ENCODE results near the gene MRPL37.
"Not testable (repeated sequence)": the region's sequence is repeated elsewhere in the genome, so short reads cannot be mapped to it uniquely, and the experiment has no call there.

The MRPL37 gene

GRCh38 chr1:54172614-54173599 lies 27.1 kb upstream of the MRPL37 start:
- no peak for DNase-seq

- DNase-seq = no peak
Observed at GRCh38 chr1:54173681-54174080, 26.3 kb upstream of the MRPL37 start.

GRCh38 chr1:54174106-54174505 lies 25.9 kb upstream of the MRPL37 start:
- DNase-seq = no peak

GRCh38 chr1:54176621-54177327 lies 23.2 kb upstream of the MRPL37 start:
- DNase-seq = no peak

- no peak for DNase-seq
Observed at GRCh38 chr1:54177726-54178125, 22.2 kb upstream of the MRPL37 start.

GRCh38 chr1:54178296-54179070 lies 21.5 kb upstream of the MRPL37 start:
- no peak for DNase-seq

- no peak for DNase-seq
Observed at GRCh38 chr1:54180701-54181360, 19.1 kb upstream of the MRPL37 start.

- no peak for DNase-seq
Observed at GRCh38 chr1:54186056-54186455, 13.9 kb upstream of the MRPL37 start.

- no peak for DNase-seq
Observed at GRCh38 chr1:54188291-54188690, 11.7 kb upstream of the MRPL37 start.

GRCh38 chr1:54190526-54190925 lies 9.4 kb upstream of the MRPL37 start:
- no peak for DNase-seq

- DNase-seq = no peak
Observed at GRCh38 chr1:54191525-54191924, 8.4 kb upstream of the MRPL37 start.

- no peak for DNase-seq
Observed at GRCh38 chr1:54193453-54193852, 6.5 kb upstream of the MRPL37 start.

- DNase-seq = no peak
Observed at GRCh38 chr1:54199151-54199764, 709 bp upstream of the MRPL37 start.

GRCh38 chr1:54200519-54200997 lies 591 bp downstream of the MRPL37 start:
- no peak for DNase-seq

- DNase-seq = no peak
Observed at GRCh38 chr1:54204199-54204598, 4.2 kb downstream of the MRPL37 start.

GRCh38 chr1:54207287-54207686 lies 7.3 kb downstream of the MRPL37 start:
- no peak for DNase-seq

GRCh38 chr1:54207896-54208295 lies 7.9 kb downstream of the MRPL37 start:
- not testable (repeated sequence) for DNase-seq

- no peak for DNase-seq
Observed at GRCh38 chr1:54212872-54213271, 12.9 kb downstream of the MRPL37 start.

GRCh38 chr1:54215523-54215922 lies 15.6 kb downstream of the MRPL37 start:
- DNase-seq = no peak

- no peak for DNase-seq
Observed at GRCh38 chr1:54218883-54219687, 19.1 kb downstream of the MRPL37 start.

GRCh38 chr1:54219688-54220003 lies 19.7 kb downstream of the MRPL37 start:
- DNase-seq = no peak

All from T-helper 9 cell (primary cell).